ENCODE results near the gene GRIP2. TPM values are rescaled to one million over a fixed set of nuclear protein-coding genes. Genes with fewer than 3 reads are reported as not detected.

The GRIP2 gene
- total RNA-seq, 2 experiments from 2014 or later: not detected

DNA sequence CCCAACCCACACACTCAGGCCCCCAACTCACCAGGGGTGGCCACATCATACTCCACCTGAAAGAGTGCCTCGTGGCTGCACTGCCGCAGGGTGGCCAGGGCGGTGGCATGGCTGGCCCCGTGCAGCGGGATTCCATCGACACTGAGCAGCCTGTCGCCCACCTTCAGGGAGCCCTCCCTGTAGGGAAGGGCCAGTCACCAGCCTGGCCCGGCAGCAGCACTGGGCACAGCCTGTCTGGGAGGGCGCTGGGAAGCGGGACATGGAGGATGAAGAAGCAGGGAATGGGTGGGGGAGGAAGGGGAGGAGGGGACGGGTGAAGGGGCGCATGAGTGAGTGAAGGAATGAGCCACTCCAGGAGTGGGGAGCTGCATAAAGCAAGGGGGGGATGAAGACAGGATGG, 18.5 kb downstream of the GRIP2 start:
- Histone ChIP-seq H3K36me3 (ENCODE audit: insufficient read depth, low read length) (no peaks in the 10 kb centered on the region), H3K4me3 (ENCODE audit: low read length) (no peak overlapping the region), H3K9me3 (ENCODE audit: control insufficient read depth in 1 of 2, insufficient read depth in 1 of 2, low read length in 2 of 2) (no peaks in the 10 kb centered on the region), H3K27me3 (ENCODE audit: control insufficient read depth in 1 of 2, insufficient read depth in 2 of 2, low read length in 2 of 2) (no peaks in the 10 kb centered on the region), H3K4me1 (ENCODE audit: insufficient read depth, low read length) (no peaks in the 10 kb centered on the region), H3K27ac (ENCODE audit: low read depth in 1 of 2, low read length in 2 of 2) (no peak overlapping the region)
- ChIA-PET POLR2A (no interaction called here), CTCF (interaction anchor here (0.5 kb wide), 1 partner anchor 315 kb away, joined by 3 read pairs; no protein-coding TSS in a partner anchor)
- ATAC-seq (ENCODE audit: poor library complexity) (no peak), DNase-seq (peak in 1 of 14 experiments; percentile 26)
- intact Hi-C loops (cut with DNase I, micrococcal nuclease): no loop called here
- no peak for TF ChIP-seq CTCF (IDR thresholded peaks at IDR 0.05)
- H3K36me3 Mint-ChIP-seq (ENCODE audit: low read depth): no peaks in the 10 kb centered on the region
- H3K27ac Mint-ChIP-seq: no peak overlapping the region
- H3K9me3 Mint-ChIP-seq: no peaks in the 10 kb centered on the region
- H3K27me3 Mint-ChIP-seq: no peaks in the 10 kb centered on the region
- H3K4me1 Mint-ChIP-seq (ENCODE audit: low read depth): no peaks in the 10 kb centered on the region
- H3K4me3 Mint-ChIP-seq: no peak overlapping the region

DNA sequence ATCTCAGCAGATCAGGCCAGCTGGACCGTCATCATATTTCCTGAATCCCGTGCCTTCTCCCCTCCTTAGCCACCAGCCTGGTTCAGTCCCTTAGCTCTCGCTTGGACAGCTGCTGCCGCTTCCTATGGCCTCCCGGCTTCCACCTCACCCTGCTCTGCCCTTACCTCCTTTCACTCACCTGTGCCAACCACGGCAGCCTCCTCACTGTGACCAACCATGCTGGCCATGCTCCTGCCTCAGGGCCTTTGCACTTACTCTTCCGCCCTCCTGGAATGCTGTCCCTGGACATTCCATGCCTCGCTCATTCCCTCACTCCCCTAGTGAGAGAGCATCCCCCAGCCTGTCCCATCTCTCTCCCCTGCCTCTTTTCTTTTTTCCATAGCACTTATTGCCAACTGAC, 19.2 kb downstream of the GRIP2 start:
- H3K9me3 Mint-ChIP-seq: no peaks in the 10 kb centered on the region

GRCh38 chr3:14520149-14520548, 20.0 kb downstream of the GRIP2 start:
- peak in 2 of 14 experiments; percentile 3 to 21 for DNase-seq
- ATAC-seq (ENCODE audit: poor library complexity): no peak
- Mint-ChIP-seq H3K4me1 (ENCODE audit: low read depth) (no peaks in the 10 kb centered on the region), H3K4me3 (no peak overlapping the region), H3K27me3 (no peaks in the 10 kb centered on the region), H3K36me3 (ENCODE audit: low read depth) (no peaks in the 10 kb centered on the region), H3K27ac (no peak overlapping the region), H3K9me3 (no peaks in the 10 kb centered on the region)
- H3K9me3 ChIP-seq (ENCODE audit: control insufficient read depth in 1 of 2, insufficient read depth in 1 of 2, low read length in 2 of 2): no peaks in the 10 kb centered on the region
- intact Hi-C loops (cut with DNase I, micrococcal nuclease): no loop called here
- H3K27me3 ChIP-seq (ENCODE audit: control insufficient read depth in 1 of 2, insufficient read depth in 2 of 2, low read length in 2 of 2): no peaks in the 10 kb centered on the region
- no peak overlapping the region for H3K4me3 ChIP-seq (ENCODE audit: low read length)
- ChIA-PET POLR2A (interaction anchor here (0.6 kb wide), 1 partner anchor 9 kb away, joined by 4 read pairs; no protein-coding TSS in a partner anchor), CTCF (no interaction called here)
- H3K4me1 ChIP-seq (ENCODE audit: insufficient read depth, low read length): no peaks in the 10 kb centered on the region
- H3K36me3 ChIP-seq (ENCODE audit: insufficient read depth, low read length): no peaks in the 10 kb centered on the region
- TF ChIP-seq CTCF (IDR thresholded peaks at IDR 0.05): no peak
- H3K27ac ChIP-seq (ENCODE audit: low read depth in 1 of 2, low read length in 2 of 2): no peak overlapping the region

More for the DNA sequence above, 19.2 kb downstream of the GRIP2 start:
- no peak for TF ChIP-seq CTCF (IDR thresholded peaks at IDR 0.05)
- H3K9me3 ChIP-seq (ENCODE audit: control insufficient read depth in 1 of 2, insufficient read depth in 1 of 2, low read length in 2 of 2): no peaks in the 10 kb centered on the region
- no peaks in the 10 kb centered on the region for H3K27me3 ChIP-seq (ENCODE audit: control insufficient read depth in 1 of 2, insufficient read depth in 2 of 2, low read length in 2 of 2)
- POLR2A ChIA-PET: no interaction called here
- H3K27ac ChIP-seq (ENCODE audit: low read depth in 1 of 2, low read length in 2 of 2): no peak overlapping the region
- no peaks in the 10 kb centered on the region for H3K4me1 Mint-ChIP-seq (ENCODE audit: low read depth)
- CTCF ChIA-PET: no interaction called here
- no peak overlapping the region for H3K4me3 ChIP-seq (ENCODE audit: low read length)
- no peak overlapping the region for H3K4me3 Mint-ChIP-seq
- no peaks in the 10 kb centered on the region for H3K27me3 Mint-ChIP-seq
- no peak overlapping the region for H3K27ac Mint-ChIP-seq
- intact Hi-C loops (cut with DNase I, micrococcal nuclease): no loop called here
- H3K36me3 Mint-ChIP-seq (ENCODE audit: low read depth): no peaks in the 10 kb centered on the region
- no peaks in the 10 kb centered on the region for H3K36me3 ChIP-seq (ENCODE audit: insufficient read depth, low read length)
- DNase-seq (peak in 1 of 14 experiments; percentile 14), ATAC-seq (ENCODE audit: poor library complexity) (no peak)
- H3K4me1 ChIP-seq (ENCODE audit: insufficient read depth, low read length): no peaks in the 10 kb centered on the region
